H7 (cell line): ENCODE data around the gene EPHA10. TPM values are rescaled to one million over a fixed set of nuclear protein-coding genes. Genes with fewer than 3 reads are reported as not detected.
A peak's percentile ranks its signal among the peaks of the same experiment; 100 is the strongest.

ENCODE experiments used
- DNase-seq: peaks from one replicate; pipeline ENCODE4 v3.0.0; 2012
- H3K27me3 ChIP-seq: 2 replicates; pipeline ENCODE4 v1.6.0; 2011; ENCODE audit warnings: mild to moderate bottlenecking, low read length; ENCODE audit not compliant: control insufficient read depth, insufficient read depth
- H3K36me3 ChIP-seq: replicated peaks from 2 replicates; pipeline ENCODE4 v1.5.1; 2011; ENCODE audit warnings: low read length; ENCODE audit not compliant: control insufficient read depth, insufficient read depth
- H3K4me3 ChIP-seq: 2 replicates; pipeline ENCODE4 v1.5.1; 2011; ENCODE audit warnings: low read depth, mild to moderate bottlenecking, control low read depth, low read length, moderate library complexity; ENCODE audit not compliant: insufficient read depth
- total RNA-seq: library from RNA; depleted of rRNA; stranded (reverse); fragments of >200 nt; shearing (Covaris generic); gene quantifications from 2 replicates; pipeline ENCODE4 v1.2.3, GENCODE V29; 2014; rRNA removed

EPHA10 gene
- total RNA-seq: 0.15 and 0.21 TPM in 2 replicates

- Histone ChIP-seq H3K27me3 (peaks cover 78% of the 10 kb centered on the region), H3K36me3 (no peaks in the 10 kb centered on the region), H3K4me3 (peak within 1 kb of the TSS; percentile 30)
- DNase-seq: peak; percentile 92
Observed at GRCh38 chr1:37764888-37765441, at the start of gene EPHA10. EPHA10 (minus strand) TSS chr1:37765120; CDS start chr1:37765066, 54 bp downstream.

GRCh38 chr1:37814252-37814651 is 49.3 kb upstream of the EPHA10 start:
- peaks cover 5% of the 10 kb centered on the region for H3K36me3 ChIP-seq
- H3K4me3 ChIP-seq: no peak overlapping the region
- DNase-seq: no peak
- H3K27me3 ChIP-seq: no peaks in the 10 kb centered on the region

- Histone ChIP-seq H3K27me3 (no peaks in the 10 kb centered on the region), H3K36me3 (peaks cover 5% of the 10 kb centered on the region), H3K4me3 (no peak overlapping the region)
- no peak for DNase-seq
Observed at GRCh38 chr1:37813529-37814145, 48.7 kb upstream of the EPHA10 start.

GRCh38 chr1:37811027-37811655 is 46.2 kb upstream of the EPHA10 start:
- Histone ChIP-seq H3K27me3 (no peaks in the 10 kb centered on the region), H3K36me3 (peaks cover 9% of the 10 kb centered on the region), H3K4me3 (no peak overlapping the region)
- DNase-seq: peak; percentile 83

GRCh38 chr1:37809942-37810341 is 45.0 kb upstream of the EPHA10 start:
- H3K27me3 ChIP-seq: no peaks in the 10 kb centered on the region
- peaks cover 14% of the 10 kb centered on the region for H3K36me3 ChIP-seq
- no peak overlapping the region for H3K4me3 ChIP-seq
- no peak for DNase-seq

GRCh38 chr1:37808369-37809319 is 43.7 kb upstream of the EPHA10 start:
- peak; percentile 65 for DNase-seq
- H3K4me3 ChIP-seq: peak overlapping the region; percentile 82
- peaks cover 25% of the 10 kb centered on the region for H3K36me3 ChIP-seq
- no peaks in the 10 kb centered on the region for H3K27me3 ChIP-seq

- Histone ChIP-seq H3K27me3 (no peaks in the 10 kb centered on the region), H3K4me3 (peak within 1 kb of the TSS; percentile 82), H3K36me3 (peaks cover 29% of the 10 kb centered on the region)
- peak; percentile 99 for DNase-seq
Observed at GRCh38 chr1:37807555-37808368, 42.8 kb upstream of the EPHA10 start, which contains the start of the genes C1orf122 and YRDC. C1orf122 (plus strand) TSS chr1:37807790; CDS start chr1:37808405, 615 bp downstream. YRDC (minus strand) TSS chr1:37808208; CDS start chr1:37808180, 28 bp downstream.

GRCh38 chr1:37807220-37807554 is 42.3 kb upstream of the EPHA10 start:
- Histone ChIP-seq H3K36me3 (peaks cover 32% of the 10 kb centered on the region), H3K4me3 (peak overlapping the region; percentile 82), H3K27me3 (no peaks in the 10 kb centered on the region)
- no peak for DNase-seq

- H3K27me3 ChIP-seq: no peaks in the 10 kb centered on the region
- no peak for DNase-seq
- no peak overlapping the region for H3K4me3 ChIP-seq
- peaks cover 35% of the 10 kb centered on the region for H3K36me3 ChIP-seq
Observed at GRCh38 chr1:37802439-37802838, 37.5 kb upstream of the EPHA10 start.

GRCh38 chr1:37797750-37798345 is 32.9 kb upstream of the EPHA10 start:
- DNase-seq: no peak
- no peak overlapping the region for H3K4me3 ChIP-seq
- H3K36me3 ChIP-seq: peaks cover 6% of the 10 kb centered on the region
- H3K27me3 ChIP-seq: peaks cover 26% of the 10 kb centered on the region

GRCh38 chr1:37795340-37796125 is 30.6 kb upstream of the EPHA10 start:
- Histone ChIP-seq H3K27me3 (peaks cover 42% of the 10 kb centered on the region), H3K36me3 (peaks cover 3% of the 10 kb centered on the region), H3K4me3 (peak overlapping the region; percentile 69)
- peak; percentile 95 for DNase-seq

- peaks cover 2% of the 10 kb centered on the region for H3K36me3 ChIP-seq
- peak; percentile 71 for DNase-seq
- H3K27me3 ChIP-seq: peaks cover 50% of the 10 kb centered on the region
- peak overlapping the region; percentile 69 for H3K4me3 ChIP-seq
Observed at GRCh38 chr1:37794372-37795339, 29.7 kb upstream of the EPHA10 start.
